AG04449 (cell line): ENCODE results near the gene EIF3I.

Source experiments
- CTCF ChIA-PET: fragments of 350-600 bp; formaldehyde crosslinking; extraction: SDS; loops from one replicate; lab custom pipeline; 2021; ENCODE audit warnings: antibody characterized with exemption; lab: Yijun Ruan, JAX
- POLR2A ChIA-PET: fragments of 400-600, 350-600 bp; formaldehyde crosslinking; extraction: SDS; loops from one replicate; lab custom pipeline; 2020; ENCODE audit warnings: antibody characterized with exemption, inconsistent platforms; lab: Yijun Ruan, JAX
- DNase-seq: peaks from one replicate; pipeline ENCODE4 v3.0.0-alpha.2; 2010; ENCODE audit warnings: low read depth, low spot score
- H3K4me3 ChIP-seq: 2 replicates; pipeline ENCODE4 v1.5.1; 2011; ENCODE audit warnings: low read depth, mild to moderate bottlenecking, control low read depth, low read length
- CTCF ChIP-seq: IDR thresholded peaks from one replicate; pipeline ENCODE4 v1.5.1; 2011; ENCODE audit warnings: mild to moderate bottlenecking, moderate library complexity, low read length, control low read depth, inconsistent platforms; ENCODE audit not compliant: insufficient read depth; ENCODE audit errors: missing control alignments

EIF3I gene

DNA sequence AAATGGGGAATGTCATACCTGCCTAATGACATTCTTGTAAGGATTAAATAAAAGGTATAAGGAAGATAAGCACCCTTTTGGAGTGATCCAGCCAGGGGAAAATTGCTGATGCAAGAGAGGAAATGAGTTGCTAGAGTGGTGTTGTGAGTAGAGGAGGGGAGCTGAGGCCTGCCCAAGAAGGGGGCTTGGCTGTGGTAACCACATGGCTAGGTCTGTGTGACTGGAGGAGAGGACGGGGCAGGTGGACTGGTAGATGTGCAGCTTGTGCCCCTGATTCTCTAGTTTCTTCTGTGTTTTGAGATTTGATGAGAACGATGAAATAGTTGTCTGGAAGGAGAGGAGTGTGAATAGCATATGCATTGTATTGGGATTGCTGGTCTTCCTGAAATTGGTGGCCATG is 36.1 kb upstream of the EIF3I start:
- POLR2A ChIA-PET = no interaction called here
- DNase-seq = no peak
- H3K4me3 ChIP-seq = no peak overlapping the region
- no peak for TF ChIP-seq CTCF
- CTCF ChIA-PET = interaction anchor here (1.5 kb wide), 1 partner anchor 29 kb away, joined by 4 read pairs; no protein-coding TSS in a partner anchor

DNA sequence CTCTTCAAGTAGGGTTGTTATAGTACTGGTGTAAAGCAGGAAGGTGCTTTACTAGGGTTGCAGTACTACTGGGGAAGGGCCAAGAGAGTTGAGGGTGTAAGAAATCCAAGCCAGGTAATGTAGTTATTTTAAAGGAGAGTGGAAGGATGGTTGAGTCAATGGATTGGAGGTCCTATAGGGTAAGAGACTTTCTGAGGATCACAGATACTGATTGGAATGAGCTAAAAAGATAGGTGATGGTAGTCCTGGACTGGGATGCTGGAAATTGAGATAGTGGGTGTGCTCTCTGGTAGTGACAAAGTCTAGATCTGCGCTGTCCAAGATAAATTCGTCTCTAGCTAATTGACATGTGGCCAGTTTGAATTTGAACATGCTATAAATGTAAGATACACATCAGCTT is 35.7 kb upstream of the EIF3I start:
- TF ChIP-seq CTCF = no peak
- CTCF ChIA-PET = interaction anchor here (1.0 to 1.5 kb wide), 2 partner anchors 29 to 196 kb away, joined by 3 to 4 read pairs; no protein-coding TSS in a partner anchor
- POLR2A ChIA-PET = no interaction called here
- DNase-seq = no peak
- no peak overlapping the region for H3K4me3 ChIP-seq

- no peak for DNase-seq
- no peak for TF ChIP-seq CTCF
- CTCF ChIA-PET = interaction anchor here (0.8 to 1.5 kb wide), 2 partner anchors 27 to 185 kb away, joined by 3 to 4 read pairs; no protein-coding TSS in a partner anchor
- no peak overlapping the region for H3K4me3 ChIP-seq
- POLR2A ChIA-PET = no interaction called here
Observed at GRCh38 chr1:32187850-32188249, 34.4 kb upstream of the EIF3I start.

- ChIA-PET POLR2A (interaction anchor here (1.3 kb wide), 1 partner anchor 13 kb away, joined by 3 read pairs; the partner anchor contains the start of gene TXLNA), CTCF (interaction anchor here (0.7 to 1.2 kb wide), 2 partner anchors 9 to 24 kb away, joined by 4 to 5 read pairs; partner anchors contain the start of gene CCDC28B)
- no peak overlapping the region for H3K4me3 ChIP-seq
- no peak for DNase-seq
- no peak for TF ChIP-seq CTCF
Observed at GRCh38 chr1:32192220-32192948, 29.8 kb upstream of the EIF3I start.

GRCh38 chr1:32194984-32195383 is 27.2 kb upstream of the EIF3I start:
- ChIA-PET POLR2A (no interaction called here), CTCF (interaction anchor here (2.1 kb wide), 1 partner anchor 11 kb away, joined by 5 read pairs; no protein-coding TSS in a partner anchor)
- TF ChIP-seq CTCF = no peak
- no peak overlapping the region for H3K4me3 ChIP-seq
- DNase-seq = no peak

DNA sequence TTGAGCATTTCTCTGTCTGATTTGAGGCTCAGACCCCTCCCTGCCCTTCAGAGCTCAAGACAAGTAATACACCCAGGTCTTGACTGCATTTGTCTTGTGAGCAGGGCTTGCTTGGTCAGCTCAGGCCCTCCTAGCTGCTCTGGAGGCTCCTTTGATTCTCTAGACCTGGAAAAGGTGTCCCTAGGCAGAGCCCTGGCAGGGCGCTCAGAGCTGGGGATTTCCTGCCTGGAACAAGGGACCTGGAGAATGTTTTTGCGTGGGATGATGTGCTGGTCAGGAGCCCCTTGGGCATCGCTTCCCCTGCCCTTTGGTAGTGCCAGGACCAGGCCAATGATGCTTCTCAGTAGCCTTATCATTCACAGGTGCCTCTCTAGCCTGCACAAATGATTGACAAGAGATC is 26.7 kb upstream of the EIF3I start:
- ChIA-PET POLR2A (interaction anchor here (3.0 kb wide), 1 partner anchor 16 kb away, joined by 11 read pairs; the partner anchor contains the start of gene TXLNA), CTCF (interaction anchor here (2.1 to 2.4 kb wide), 2 partner anchors 11 to 20 kb away, joined by 5 to 12 read pairs; no protein-coding TSS in a partner anchor)
- no peak overlapping the region for H3K4me3 ChIP-seq
- TF ChIP-seq CTCF = no peak
- DNase-seq = no peak
